Endothelial cell of umbilical vein (primary cell): Measurements from ENCODE around the gene ARHGDIB.

Experiments used
- CTCF ChIP-seq, 2 donors: IDR thresholded peaks; 1 replicate in 1 of 2; 2 replicates in 1 of 2; pipeline ENCODE4 v1.5.1; 2011; ENCODE audit warnings: low read length in 2 of 2, mild to moderate bottlenecking in 2 of 2, moderate library complexity in 2 of 2, control low read depth in 1 of 2, inconsistent platforms in 1 of 2, low read depth in 1 of 2; ENCODE audit not compliant: insufficient read depth in 1 of 2; ENCODE audit errors: extremely low read depth in 1 of 2
- EZH2 ChIP-seq: IDR thresholded peaks from 2 replicates; pipeline ENCODE4 v1.6.1; 2012; ENCODE audit warnings: borderline replicate concordance, low read depth, mild to moderate bottlenecking, moderate library complexity, low read length, inconsistent platforms; ENCODE audit not compliant: severe bottlenecking
- GATA2 ChIP-seq: IDR thresholded peaks from 2 replicates; pipeline ENCODE4 v1.7.0; 2011; ENCODE audit warnings: low read depth, mild to moderate bottlenecking, moderate library complexity, mixed read lengths, low read length; ENCODE audit not compliant: insufficient read length, insufficient read depth
- MAX ChIP-seq: IDR thresholded peaks from 2 replicates; pipeline ENCODE4 v1.6.1; 2011; ENCODE audit not compliant: insufficient read depth, insufficient read length
- POLR2A ChIP-seq: IDR thresholded peaks from 2 replicates; pipeline ENCODE4 v1.6.1; 2012; ENCODE audit warnings: low read depth, mild to moderate bottlenecking, control low read depth, low read length
- POLR2AphosphoS5 ChIP-seq: IDR thresholded peaks from 2 replicates; pipeline ENCODE4 v1.6.1; 2012; ENCODE audit warnings: low read depth, mild to moderate bottlenecking, control low read depth, low read length, moderate library complexity; ENCODE audit not compliant: insufficient read depth

DNA sequence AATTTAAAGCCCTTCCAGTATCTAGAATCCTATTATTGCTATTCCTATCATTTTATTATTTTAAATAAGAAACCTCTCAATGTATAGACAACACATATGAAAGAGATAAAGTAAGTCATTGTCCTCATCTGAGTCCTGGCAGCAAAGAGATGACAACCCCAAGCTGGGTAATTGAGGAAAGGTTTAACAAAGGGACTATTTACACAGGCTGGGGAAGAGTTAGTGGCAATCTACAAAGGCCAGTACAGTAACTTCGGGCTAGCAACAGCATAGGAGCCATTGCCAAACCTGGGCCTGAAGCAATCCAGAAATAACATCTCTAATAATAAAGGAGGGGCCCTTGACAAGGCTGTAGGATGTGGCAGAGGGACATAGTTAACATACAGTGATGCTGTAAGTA is 22.6 kb upstream of the ARHGDIB start:
- TF ChIP-seq CTCF (IDR thresholded peaks at IDR 0.05; ENCODE audit: extremely low read depth in 1 of 2, insufficient read depth in 1 of 2, low read depth in 1 of 2, low read length in 2 of 2) (no peak), MAX (no peak), EZH2 (no peak), GATA2 (no peak), POLR2A (no peak), POLR2AphosphoS5 (no peak)
